Natural killer cell (primary cell): Measurements from ENCODE around the gene BDH1. TPM values are rescaled to one million over a fixed set of nuclear protein-coding genes. Genes with fewer than 3 reads are reported as not detected.

ENCODE experiments used
- ATAC-seq, 3 donors: fragments of 150-1000 bp in 2 of 3; fragments of 200-7000 bp in 1 of 3; cut with Tn5 transposase; 1 replicate in 1 of 3; 2 replicates in 2 of 3; pipeline ENCODE4 v1.10.0; 2021; ENCODE audit warnings: mild to moderate bottlenecking in 2 of 3, moderate library complexity in 2 of 3
- DNase-seq, 2 donors: peaks; one replicate each; pipeline versions ENCODE4 v3.0.0 to v3.0.0-alpha.2; 2013 to 2021; ENCODE audit warnings: mixed read lengths in 1 of 2
- H3K27ac ChIP-seq: one replicate; pipeline ENCODE4 v1.5.1; 2013; ENCODE audit warnings: mild to moderate bottlenecking, low read length
- H3K27me3 ChIP-seq: one replicate; pipeline ENCODE4 v1.6.1; 2013; ENCODE audit warnings: low read length; ENCODE audit not compliant: control insufficient read depth, insufficient read depth
- H3K36me3 ChIP-seq: one replicate; pipeline ENCODE4 v1.6.1; 2013; ENCODE audit warnings: low read length; ENCODE audit not compliant: control insufficient read depth, insufficient read depth
- H3K4me1 ChIP-seq: one replicate; pipeline ENCODE4 v1.6.1; 2013; ENCODE audit warnings: low read length; ENCODE audit not compliant: control insufficient read depth, insufficient read depth
- H3K4me3 ChIP-seq: one replicate; pipeline ENCODE4 v1.5.1; 2013; ENCODE audit warnings: low read length
- H3K9me3 ChIP-seq: one replicate; pipeline ENCODE4 v1.6.1; 2013; ENCODE audit warnings: low read length; ENCODE audit not compliant: control insufficient read depth, insufficient read depth
- H3K27ac Mint-ChIP-seq, 2 donors: one replicate each; pipeline ENCODE4 v1.8.0; 2022; ENCODE audit warnings: mild to moderate bottlenecking in 2 of 2, mixed read lengths in 2 of 2, moderate library complexity in 1 of 2
- H3K27me3 Mint-ChIP-seq, 2 donors: one replicate each; pipeline ENCODE4 v1.8.0; 2022; ENCODE audit warnings: low read depth in 2 of 2, mixed read lengths in 2 of 2
- H3K36me3 Mint-ChIP-seq: one replicate; pipeline ENCODE4 v1.8.0; 2022; ENCODE audit warnings: mixed read lengths
- H3K4me1 Mint-ChIP-seq, 2 donors: one replicate each; pipeline ENCODE4 v1.8.0; 2022; ENCODE audit warnings: mixed read lengths in 2 of 2
- H3K4me3 Mint-ChIP-seq: one replicate; pipeline ENCODE4 v1.8.0; 2022; ENCODE audit warnings: mild to moderate bottlenecking, moderate library complexity, mixed read lengths
- H3K9me3 Mint-ChIP-seq, 2 donors: one replicate each; pipeline ENCODE4 v1.8.0; 2022; ENCODE audit warnings: mixed read lengths in 2 of 2
- CTCF ChIP-seq: fragments of 200-600 bp; IDR thresholded peaks from one replicate; pipeline ENCODE4 v1.8.0; 2022; ENCODE audit warnings: antibody characterized with exemption
- WGBS: methylation state at CpG from one replicate; pipeline ENCODE4 v1.1.7; 2013; ENCODE audit warnings: missing lambda C conversion rate; ENCODE audit not compliant: insufficient coverage; 5-methylcytosine and 5-hydroxymethylcytosine counted together
- intact Hi-C: fragments of 100-400 bp; cut with micrococcal nuclease; formaldehyde crosslinking; loops from one replicate; pipeline ENCODE4 v1.14.2; 2022
- total RNA-seq, 4 donors: library from RNA; stranded (reverse); fragments of 120-200 nt in 1 of 4; gene quantifications; one replicate each; pipeline versions ENCODE4 v1.2.3 to v1.2.4, GENCODE V29; 2013 to 2022

The BDH1 gene
- total RNA-seq, 3 donors from 2014 or later (not counting 1 experiment from before 2014, with no cell fraction given), result 14.0 to 24.5 (median 17.4) TPM

- no peak overlapping the region for H3K27ac ChIP-seq
- peaks cover 19% of the 10 kb centered on the region for H3K4me1 ChIP-seq
- H3K27me3 ChIP-seq, result peaks cover 3% of the 10 kb centered on the region
- H3K4me1 Mint-ChIP-seq, result peaks cover 16% of the 10 kb centered on the region in 2 donors
- intact Hi-C loops, result loop anchor here (2.0 kb wide), 1 partner anchor 255 kb away; no protein-coding TSS in a partner anchor
- no peaks in the 10 kb centered on the region for H3K9me3 ChIP-seq
- no peaks in the 10 kb centered on the region for H3K27me3 Mint-ChIP-seq
- TF ChIP-seq CTCF, result no peak
- ATAC-seq (no peak), DNase-seq (no peak)
- no peaks in the 10 kb centered on the region for H3K9me3 Mint-ChIP-seq
- no peak overlapping the region for H3K4me3 Mint-ChIP-seq
- H3K36me3 Mint-ChIP-seq, result no peaks in the 10 kb centered on the region
- no peak overlapping the region for H3K27ac Mint-ChIP-seq
- no peak overlapping the region for H3K4me3 ChIP-seq
- peaks cover 5% of the 10 kb centered on the region for H3K36me3 ChIP-seq
- 98% methylated on average over 33 of the region's 33 CpGs for WGBS
These were observed 43.7 kb downstream of the BDH1 start for GRCh38 chr3:197511853-197512635.

- no peak overlapping the region for H3K27ac ChIP-seq
- DNase-seq, result no peak
- Mint-ChIP-seq H3K27ac (no peak overlapping the region), H3K27me3 (no peaks in the 10 kb centered on the region), H3K4me3 (no peak overlapping the region), H3K9me3 (no peaks in the 10 kb centered on the region), H3K4me1 (peaks cover 7 to 8% of the 10 kb centered on the region in 2 donors), H3K36me3 (no peaks in the 10 kb centered on the region)
- H3K9me3 ChIP-seq, result no peaks in the 10 kb centered on the region
- intact Hi-C loops, result loop anchor here (2.0 kb wide), 1 partner anchor 254 kb away; no protein-coding TSS in a partner anchor
- no peak for ATAC-seq
- peaks cover 5% of the 10 kb centered on the region for H3K36me3 ChIP-seq
- peaks cover 3% of the 10 kb centered on the region for H3K27me3 ChIP-seq
- H3K4me3 ChIP-seq, result no peak overlapping the region
- peaks cover 10% of the 10 kb centered on the region for H3K4me1 ChIP-seq
- no peak for TF ChIP-seq CTCF
- WGBS, result 97% methylated on average over 6 of the region's 6 CpGs
These were observed 44.6 kb downstream of the BDH1 start for GRCh38 chr3:197511130-197511529.

- DNase-seq (no peak), ATAC-seq (no peak)
- no peak overlapping the region for H3K27ac ChIP-seq
- no peaks in the 10 kb centered on the region for H3K9me3 ChIP-seq
- H3K4me1 Mint-ChIP-seq, result peaks cover 5 to 8% of the 10 kb centered on the region in 2 donors
- no peaks in the 10 kb centered on the region for H3K36me3 Mint-ChIP-seq
- H3K9me3 Mint-ChIP-seq, result no peaks in the 10 kb centered on the region
- WGBS, result 86% methylated on average over 5 of the region's 6 CpGs
- TF ChIP-seq CTCF, result no peak
- no peak overlapping the region for H3K4me3 ChIP-seq
- no peak overlapping the region for H3K4me3 Mint-ChIP-seq
- H3K36me3 ChIP-seq, result peaks cover 5% of the 10 kb centered on the region
- H3K27me3 ChIP-seq, result peaks cover 3% of the 10 kb centered on the region
- intact Hi-C loops, result loop anchor here (1.0 to 2.0 kb wide), 2 partner anchors 254 to 286 kb away; no protein-coding TSS in a partner anchor
- peaks cover 10% of the 10 kb centered on the region for H3K4me1 ChIP-seq
- H3K27me3 Mint-ChIP-seq, result no peaks in the 10 kb centered on the region
- no peak overlapping the region for H3K27ac Mint-ChIP-seq
These were observed 45.1 kb downstream of the BDH1 start for GRCh38 chr3:197510642-197511018.
